HG03025 (cell line): ENCODE data around the gene DAZAP1.
A peak's percentile ranks its signal among the peaks of the same experiment; 100 is the strongest.

Source experiments
- ATAC-seq: cut with Tn5 transposase; IDR thresholded peaks from one replicate; pipeline ENCODE4 v1.9.1; 2021; ENCODE audit warnings: mild to moderate bottlenecking, moderate library complexity; ENCODE audit not compliant: unreplicated experiment, low FRiP score

DAZAP1 gene

DNA sequence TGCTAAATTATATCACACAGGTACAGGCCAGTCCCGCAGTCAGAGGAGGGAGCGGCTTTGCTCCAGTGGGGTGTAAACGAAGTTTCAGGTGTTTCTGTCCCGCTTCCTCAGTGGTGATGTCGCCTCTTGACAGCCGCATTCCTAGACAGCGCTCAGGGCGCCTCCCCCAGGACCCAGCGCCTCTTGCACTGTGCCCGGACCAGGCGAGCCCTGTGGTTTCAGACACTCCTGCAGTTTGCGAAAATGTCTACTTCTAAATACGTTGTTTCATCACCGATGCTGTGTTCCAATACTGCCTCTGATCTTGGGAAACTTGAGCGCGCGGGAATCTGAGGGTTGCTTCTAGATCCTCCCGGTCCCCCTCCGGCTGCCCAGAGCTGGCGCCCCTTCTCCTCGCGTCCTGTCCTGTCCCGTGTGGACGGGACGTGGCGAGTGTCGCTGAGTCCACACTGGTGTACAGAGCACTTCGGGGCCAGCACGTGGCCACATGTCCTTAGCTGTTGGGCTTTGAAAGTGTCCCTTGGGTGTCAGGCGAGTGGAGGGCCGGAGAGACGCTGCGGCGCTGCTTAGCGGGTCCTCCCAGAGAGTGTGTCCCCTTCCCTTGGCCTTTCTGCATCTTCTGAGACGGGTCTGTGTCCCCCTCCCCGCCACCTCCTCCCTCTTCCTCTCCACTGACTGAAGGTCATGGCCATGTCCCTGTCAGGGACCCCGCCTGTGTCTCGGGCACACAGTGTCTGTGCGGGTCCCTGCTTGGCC is 16.2 kb downstream of the DAZAP1 start:
- ATAC-seq, result no peak

- no peak for ATAC-seq
Observed at GRCh38 chr19:1424192-1424955, 17.0 kb downstream of the DAZAP1 start.

DNA sequence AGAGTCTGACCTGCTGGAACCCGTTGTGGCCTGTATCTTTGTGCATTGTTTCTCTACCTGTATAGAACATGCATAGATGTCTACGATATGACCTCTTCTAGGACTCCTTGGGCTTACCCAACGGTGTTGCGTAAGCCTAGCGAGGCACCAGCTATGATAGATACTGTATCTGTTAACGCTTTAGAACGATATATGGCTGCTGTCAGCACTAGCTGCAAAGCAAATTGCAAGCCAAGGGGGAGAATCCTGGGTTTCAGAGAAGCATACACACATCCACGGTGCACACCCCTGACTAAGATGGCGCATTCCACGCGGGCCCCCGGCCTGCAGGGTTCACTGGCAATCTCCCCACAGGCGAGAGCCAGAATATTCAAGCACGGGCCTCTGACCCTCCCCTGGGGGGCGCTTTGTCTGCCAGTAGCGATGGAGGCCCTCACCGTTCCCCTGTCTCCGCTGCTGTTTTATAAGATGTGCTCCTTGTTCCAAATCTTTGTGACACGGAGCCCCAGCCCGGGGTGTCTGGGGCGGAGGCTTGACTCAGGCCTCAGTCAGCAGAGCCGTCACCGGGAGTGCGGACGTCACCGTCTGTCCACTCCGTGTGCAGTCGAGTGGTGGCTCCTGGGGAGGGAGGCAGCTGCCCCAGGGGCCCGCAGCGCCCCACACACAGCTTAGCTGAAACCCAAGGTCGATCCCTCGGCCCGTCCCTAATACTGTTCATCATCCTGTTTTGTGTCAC is 17.9 kb downstream of the DAZAP1 start:
- no peak for ATAC-seq

GRCh38 chr19:1425902-1426301 is 18.5 kb downstream of the DAZAP1 start:
- ATAC-seq, result no peak

GRCh38 chr19:1426736-1427135 is 19.4 kb downstream of the DAZAP1 start:
- ATAC-seq, result no peak

DNA sequence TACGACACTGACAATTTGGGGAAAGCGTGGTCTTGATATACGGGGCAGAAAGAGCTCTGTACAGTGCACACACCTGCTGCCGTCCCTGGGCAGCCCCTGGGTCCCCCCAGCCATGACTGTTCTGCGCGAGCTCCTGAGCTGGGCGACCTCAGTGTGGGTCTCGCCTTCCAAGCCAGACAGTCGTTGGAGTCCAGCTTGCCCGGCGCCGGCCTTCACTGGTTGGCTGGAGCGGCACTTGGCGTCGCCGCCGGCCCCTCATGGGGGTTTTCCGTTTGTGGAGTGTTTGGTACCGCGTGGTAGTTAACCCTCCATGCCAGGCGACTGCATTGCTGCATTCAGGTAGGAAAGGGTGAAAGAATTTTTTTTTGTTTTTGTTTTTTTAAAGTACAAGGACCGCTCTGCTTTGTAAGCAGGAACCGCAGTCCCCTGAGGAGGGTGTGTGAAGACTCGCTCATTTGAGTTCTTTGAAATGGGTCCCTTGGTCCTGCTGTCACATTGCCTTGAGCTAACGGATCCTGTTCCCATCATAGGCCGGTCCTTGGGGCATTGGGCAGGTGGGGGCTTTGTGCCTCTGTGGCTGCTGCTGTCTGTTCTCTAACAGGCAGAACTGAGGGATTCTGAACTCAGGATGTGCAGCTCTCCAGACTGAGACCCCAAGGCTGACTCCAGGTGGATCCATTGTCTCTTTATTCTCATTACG is 20.0 kb downstream of the DAZAP1 start:
- no peak for ATAC-seq

- no peak for ATAC-seq
Observed at GRCh38 chr19:1428738-1429391, 21.5 kb downstream of the DAZAP1 start.

- no peak for ATAC-seq
Observed at GRCh38 chr19:1429750-1430149, 22.4 kb downstream of the DAZAP1 start.

- no peak for ATAC-seq
Observed at GRCh38 chr19:1430246-1430645, 22.9 kb downstream of the DAZAP1 start.

GRCh38 chr19:1431759-1432506 is 24.5 kb downstream of the DAZAP1 start:
- ATAC-seq, result no peak

DNA sequence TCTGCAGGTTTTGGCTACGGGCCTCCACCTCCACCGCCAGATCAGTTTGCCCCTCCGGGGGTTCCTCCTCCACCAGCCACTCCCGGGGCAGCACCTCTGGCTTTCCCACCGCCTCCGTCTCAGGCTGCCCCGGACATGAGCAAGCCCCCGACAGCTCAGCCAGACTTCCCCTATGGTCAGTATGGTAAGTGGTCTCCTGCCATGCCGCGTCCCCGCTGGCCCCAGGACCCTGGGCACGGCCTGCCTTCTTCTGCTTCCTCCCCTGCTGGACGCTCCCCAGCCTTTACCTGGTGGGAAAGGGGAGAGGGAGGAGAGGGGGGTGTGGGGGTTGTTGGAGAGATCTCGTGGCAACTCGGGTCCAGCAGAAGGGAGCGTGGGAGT is 25.1 kb downstream of the DAZAP1 start:
- no peak for ATAC-seq

DNA sequence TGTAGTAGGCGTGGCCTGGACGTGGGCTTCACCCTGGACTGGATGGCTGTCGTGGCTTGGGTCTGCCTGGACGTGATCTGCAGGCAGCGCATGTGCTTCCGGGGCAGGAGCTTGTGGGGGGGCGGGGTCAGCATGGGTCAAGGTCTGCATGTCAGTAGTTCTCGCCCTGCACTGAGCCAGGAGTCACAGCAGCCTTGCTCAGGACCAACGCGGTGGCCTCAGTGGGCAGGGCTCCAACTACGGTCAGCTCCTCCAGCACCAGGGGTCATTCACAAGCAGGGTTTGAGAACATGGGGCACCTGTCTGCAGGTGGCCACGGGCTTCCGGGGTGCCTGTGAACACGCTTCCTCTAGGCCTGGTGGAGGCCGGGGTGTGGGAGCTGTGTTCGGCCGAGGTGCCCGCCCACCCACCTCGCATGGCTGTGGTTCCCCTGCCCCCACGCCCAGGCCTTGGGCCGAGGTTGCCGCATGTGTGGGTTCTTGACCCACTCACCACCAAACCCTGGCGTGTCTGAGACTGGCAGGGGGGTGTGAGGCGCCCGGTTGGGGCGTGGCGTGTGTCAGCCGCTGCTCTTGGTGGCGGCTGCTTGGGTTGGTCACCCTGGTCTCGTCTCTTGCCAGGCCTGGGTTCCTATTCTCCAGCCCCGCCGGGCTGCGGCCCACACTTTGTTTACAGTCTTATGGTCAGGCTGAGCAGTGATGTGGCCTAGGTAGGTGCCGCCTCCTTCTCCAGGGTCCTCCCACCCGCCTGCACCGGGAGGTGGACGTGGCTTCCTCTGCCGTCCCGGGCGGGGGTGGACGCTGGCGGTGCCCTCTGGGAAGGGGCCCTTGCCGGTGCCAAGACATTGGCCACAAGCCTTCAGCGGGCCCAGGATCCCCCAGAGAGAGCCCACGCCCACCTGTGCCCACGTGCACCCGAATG is 26.0 kb downstream of the DAZAP1 start:
- ATAC-seq, result no peak

- no peak for ATAC-seq
Observed at GRCh38 chr19:1434040-1434366, 26.6 kb downstream of the DAZAP1 start.

DNA sequence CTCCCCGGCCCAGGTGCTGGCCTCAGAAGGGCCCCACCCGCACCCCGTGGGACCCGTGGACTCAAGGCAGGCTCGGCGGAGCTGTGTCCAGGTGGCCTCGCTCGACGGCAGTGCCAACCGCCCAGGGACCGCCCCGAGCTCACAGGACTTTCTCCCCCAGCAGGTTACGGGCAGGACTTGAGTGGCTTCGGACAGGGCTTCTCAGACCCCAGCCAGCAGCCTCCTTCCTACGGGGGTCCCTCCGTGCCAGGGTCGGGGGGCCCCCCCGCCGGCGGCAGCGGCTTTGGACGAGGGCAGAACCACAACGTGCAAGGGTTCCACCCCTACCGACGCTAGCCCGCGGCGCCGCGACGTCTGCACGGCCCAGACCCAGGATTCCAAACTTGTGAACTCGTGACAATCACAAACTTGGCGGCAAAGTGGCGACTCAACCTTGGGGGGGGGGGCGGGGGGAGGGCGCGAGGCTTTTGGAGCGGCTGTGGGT is 27.2 kb downstream of the DAZAP1 start:
- ATAC-seq, result no peak

GRCh38 chr19:1435378-1435989 is 28.1 kb downstream of the DAZAP1 start:
- no peak for ATAC-seq

GRCh38 chr19:1437609-1438008 is 30.2 kb downstream of the DAZAP1 start:
- ATAC-seq, result no peak

DNA sequence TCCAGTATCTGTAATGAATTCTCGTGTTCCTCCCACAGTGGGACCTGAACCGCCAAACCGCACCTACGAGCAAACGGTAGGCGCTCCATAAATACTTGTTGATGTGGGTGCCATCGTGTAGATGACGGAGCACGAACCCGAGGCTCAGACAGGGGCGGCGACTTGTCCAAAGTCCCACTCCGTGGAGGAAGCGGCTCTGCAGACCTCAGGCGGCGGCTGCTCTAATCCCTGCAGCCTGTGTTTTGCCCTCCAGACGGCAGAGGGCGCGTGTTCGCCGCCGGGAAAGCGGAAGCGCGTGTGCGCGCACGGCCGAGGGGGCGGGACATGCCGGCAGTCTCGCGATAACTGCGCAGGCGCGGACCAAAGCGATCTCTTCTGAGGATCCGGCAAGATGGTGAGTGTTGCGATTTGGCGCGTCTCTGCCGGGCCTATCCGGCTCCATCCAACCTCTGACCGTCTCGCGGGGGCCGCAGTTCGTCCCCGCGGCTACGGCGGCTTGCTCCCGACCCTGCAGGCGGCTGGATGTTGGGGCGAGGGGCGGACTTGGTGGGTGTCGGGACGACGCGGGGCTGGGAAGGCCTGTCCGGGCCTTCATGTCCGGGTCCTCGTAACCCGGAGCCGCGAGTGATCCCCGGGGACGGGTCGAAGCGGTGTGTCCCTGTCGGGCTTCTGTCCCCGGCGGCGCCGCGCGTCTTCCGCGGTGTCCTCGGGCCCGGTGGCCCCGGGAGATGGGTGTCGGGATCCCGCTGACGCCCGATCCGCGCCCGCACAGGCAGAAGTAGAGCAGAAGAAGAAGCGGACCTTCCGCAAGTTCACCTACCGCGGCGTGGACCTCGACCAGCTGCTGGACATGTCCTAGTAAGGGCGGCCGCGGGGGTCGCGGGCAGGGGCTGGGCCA is 30.9 kb downstream of the DAZAP1 start, which contains the start of gene RPS15:
TSS of gene RPS15 (plus strand) at position 362 of the 898 bp plus-strand sequence. CDS start at position 392, 30 bp downstream.
- peak; percentile 53 for ATAC-seq
